HCT116 (cell line): ENCODE results near the gene GAS2. TPM values are rescaled to one million over a fixed set of nuclear protein-coding genes. Genes with fewer than 3 reads are reported as not detected.

Experiments used
- ATAC-seq: fragments of 200-7000 bp; cut with Tn5 transposase; 2 replicates; pipeline ENCODE4 v1.9.1; 2020; ENCODE audit warnings: mild to moderate bottlenecking, moderate library complexity
- BruUV-seq: library from RNA; stranded (reverse); fragments of 400-500 nt; replicated peaks from 2 replicates; lab custom pipeline; 2021; lab: Mats Ljungman, UMichigan
- CTCF ChIA-PET: fragments of 300-600 bp; sonication (Branson Sonifier 250); formaldehyde crosslinking; loops from one replicate; lab custom pipeline; 2021; ENCODE audit warnings: antibody characterized with exemption; lab: Charles Lee
- POLR2A ChIA-PET: fragments of 300-600, 350-600 bp; sonication (Branson Sonifier 250); formaldehyde crosslinking; loops from one replicate; lab custom pipeline; 2021; ENCODE audit warnings: antibody characterized with exemption; lab: Charles Lee
- RAD21 ChIA-PET, 2 experiments: fragments of 300-600 bp; sonication (Branson Sonifier 250); formaldehyde crosslinking; loops; one replicate each; lab custom pipeline; 2023; ENCODE audit warnings: low total read pairs in 2 of 2; ENCODE audit not compliant: uncharacterized antibody in 2 of 2, unreplicated experiment in 2 of 2, low non-redundant PET in 1 of 2; lab: Charles Lee
- DNase-seq: peaks from one replicate; pipeline ENCODE4 v3.0.0-alpha.2; 2010; ENCODE audit warnings: low read depth, low spot score
- H2AFZ ChIP-seq: fragments of 200-600 bp; shearing (Covaris generic), sonication (generic); 2 replicates; pipeline ENCODE4 v1.6.1; 2017; ENCODE audit warnings: low read depth, mixed run types, mixed read lengths, antibody characterized with exemption, low read length; ENCODE audit not compliant: poor library complexity, severe bottlenecking
- H3K27ac ChIP-seq: 2 replicates; pipeline ENCODE4 v1.5.1; 2012; ENCODE audit warnings: low read depth, low read length
- H3K27me3 ChIP-seq: fragments of 200-600 bp; sonication (generic); 2 replicates; pipeline ENCODE4 v1.6.1; 2016; ENCODE audit warnings: mixed run types, low read length, mixed read lengths; ENCODE audit not compliant: insufficient read depth
- H3K36me3 ChIP-seq, 2 experiments: fragments of 200-500 bp in 1 of 2; fragments of 200-600 bp in 1 of 2; sonication (Bioruptor generic) in 1 of 2; sonication (generic) in 1 of 2; 2 replicates each; pipeline versions ENCODE4 v1.5.1 to v1.6.1; 2014 to 2016; ENCODE audit warnings: low read length in 2 of 2, inconsistent platforms in 1 of 2, mixed read lengths in 1 of 2, mixed run types in 1 of 2; ENCODE audit not compliant: insufficient read depth in 2 of 2, control insufficient read depth in 1 of 2
- H3K4me1 ChIP-seq, 2 experiments: fragments of 200-600 bp in 1 of 2; sonication (generic) in 1 of 2; 2 replicates each; pipeline versions ENCODE4 v1.5.1 to v1.6.1; 2012 to 2017; ENCODE audit warnings: low read length in 2 of 2, inconsistent platforms in 1 of 2, mild to moderate bottlenecking in 1 of 2, mixed read lengths in 1 of 2, mixed run types in 1 of 2, moderate library complexity in 1 of 2; ENCODE audit not compliant: insufficient read depth in 2 of 2, control insufficient read depth in 1 of 2
- H3K4me2 ChIP-seq: fragments of 200-600 bp; sonication (generic); 2 replicates; pipeline ENCODE4 v1.6.1; 2017; ENCODE audit warnings: mixed run types, low read length, mixed read lengths
- H3K4me3 ChIP-seq, 2 experiments: fragments of 200-600 bp in 1 of 2; sonication (generic) in 1 of 2; replicated peaks in 1 of 2; 2 replicates each; pipeline ENCODE4 v1.5.1; 2011 to 2016; ENCODE audit warnings: low read length in 2 of 2, control low read depth in 1 of 2, low read depth in 1 of 2, mild to moderate bottlenecking in 1 of 2, mixed read lengths in 1 of 2, mixed run types in 1 of 2
- H3K79me2 ChIP-seq: fragments of 200-600 bp; sonication (generic); 2 replicates; pipeline ENCODE4 v1.6.1; 2017; ENCODE audit warnings: mild to moderate bottlenecking, mixed run types, low read length, moderate library complexity, mixed read lengths; ENCODE audit not compliant: insufficient read depth
- H3K9ac ChIP-seq: fragments of 200-600 bp; sonication (generic); 2 replicates; pipeline ENCODE4 v1.6.1; 2016; ENCODE audit warnings: low read length, mixed read lengths
- H3K9me2 ChIP-seq: fragments of 200-600 bp; sonication (generic), shearing (Covaris generic); 2 replicates; pipeline ENCODE4 v1.6.1; 2017; ENCODE audit warnings: mixed run types, mild to moderate bottlenecking, moderate library complexity; ENCODE audit not compliant: insufficient read depth
- H3K9me3 ChIP-seq, 2 experiments: fragments of 200-500 bp in 1 of 2; fragments of 200-600 bp in 1 of 2; sonication (Bioruptor generic) in 1 of 2; sonication (generic) in 1 of 2; 2 replicates each; pipeline ENCODE4 v1.6.1; 2014 to 2017; ENCODE audit warnings: low read length in 2 of 2, mixed read lengths in 2 of 2, inconsistent platforms in 1 of 2, low read depth in 1 of 2, mild to moderate bottlenecking in 1 of 2, mixed run types in 1 of 2, moderate library complexity in 1 of 2; ENCODE audit not compliant: control insufficient read depth in 1 of 2, insufficient read depth in 1 of 2
- H4K20me1 ChIP-seq: fragments of 200-600 bp; sonication (generic), shearing (Covaris generic); 2 replicates; pipeline ENCODE4 v1.6.1; 2017; ENCODE audit warnings: mixed run types, mild to moderate bottlenecking, moderate library complexity; ENCODE audit not compliant: insufficient read depth
- CBX3 ChIP-seq: IDR thresholded peaks from 2 replicates; pipeline ENCODE4 v1.6.1; 2012; ENCODE audit warnings: low read depth
- CEBPB ChIP-seq: IDR thresholded peaks from 2 replicates; pipeline ENCODE4 v1.6.1; 2012; ENCODE audit warnings: low read depth
- CTCF ChIP-seq, 3 experiments: fragments of 200-600 bp in 1 of 3; sonication (generic) in 1 of 3; IDR thresholded peaks in 2 of 3; conservative IDR thresholded peaks in 1 of 3; 2 replicates each; pipeline ENCODE4 v1.5.1; 2012 to 2017; ENCODE audit warnings: low read depth in 2 of 3, low read length in 2 of 3, antibody characterized with exemption in 1 of 3, borderline replicate concordance in 1 of 3, control low read depth in 1 of 3, mild to moderate bottlenecking in 1 of 3, mixed read lengths in 1 of 3, mixed run types in 1 of 3, moderate library complexity in 1 of 3; ENCODE audit not compliant: insufficient read depth in 1 of 3
- EZH2 ChIP-seq: fragments of 200-600 bp; sonication (generic); IDR thresholded peaks from 2 replicates; pipeline ENCODE4 v1.6.1; 2017; ENCODE audit warnings: antibody characterized with exemption, mixed run types
- EZH2phosphoT487 ChIP-seq: fragments of 200-600 bp; IDR thresholded peaks from 2 replicates; pipeline ENCODE4 v1.6.1; 2018; ENCODE audit warnings: antibody characterized with exemption, borderline replicate concordance
- FOSL1 ChIP-seq: IDR thresholded peaks from 2 replicates; pipeline ENCODE4 v1.6.1; 2012; ENCODE audit warnings: low read depth
- JUND ChIP-seq: IDR thresholded peaks from 2 replicates; pipeline ENCODE4 v1.6.1; 2012
- MAX ChIP-seq: IDR thresholded peaks from 2 replicates; pipeline ENCODE4 v1.6.1; 2012
- POLR2A ChIP-seq: IDR thresholded peaks from 2 replicates; pipeline ENCODE4 v1.7.0; 2011; ENCODE audit warnings: borderline replicate concordance; ENCODE audit not compliant: insufficient read depth, insufficient read length; ENCODE audit errors: extremely low read depth
- POLR2AphosphoS5 ChIP-seq: IDR thresholded peaks from 2 replicates; pipeline ENCODE4 v1.6.1; 2011; ENCODE audit warnings: mild to moderate bottlenecking, low read depth, low read length, moderate library complexity
- REST ChIP-seq: IDR thresholded peaks from 2 replicates; pipeline ENCODE4 v1.6.1; 2012; ENCODE audit warnings: low read depth
- SIN3A ChIP-seq: IDR thresholded peaks from 2 replicates; pipeline ENCODE4 v1.6.1; 2012; ENCODE audit warnings: low read depth
- SP1 ChIP-seq: IDR thresholded peaks from 2 replicates; pipeline ENCODE4 v1.6.1; 2012; ENCODE audit warnings: low read depth
- SRF ChIP-seq: IDR thresholded peaks from 2 replicates; pipeline ENCODE4 v1.6.1; 2012; ENCODE audit warnings: low read depth
- TCF7L2 ChIP-seq: IDR thresholded peaks from 2 replicates; pipeline ENCODE4 v1.7.0; 2011; ENCODE audit warnings: borderline replicate concordance, inconsistent platforms; ENCODE audit not compliant: insufficient read depth, insufficient read length; ENCODE audit errors: extremely low read depth
- YY1 ChIP-seq: IDR thresholded peaks from 2 replicates; pipeline ENCODE4 v1.6.1; 2011; ENCODE audit warnings: low read length, low read depth, moderate library complexity, mild to moderate bottlenecking; ENCODE audit not compliant: insufficient replicate concordance; ENCODE audit errors: extremely low read depth
- ZFX ChIP-seq: fragments of 450-650 bp; IDR thresholded peaks from 2 replicates; pipeline ENCODE4 v1.6.1; 2017
- ZNF274 ChIP-seq: fragments of 200-500 bp; sonication (Bioruptor generic); IDR thresholded peaks from 2 replicates; pipeline ENCODE4 v1.6.1; 2014; ENCODE audit warnings: mild to moderate bottlenecking, low read depth, low read length, inconsistent platforms
- intact Hi-C: fragments of 100-400 bp; cut with micrococcal nuclease; formaldehyde crosslinking; loops from 2 replicates; pipeline ENCODE4 v1.10.0; 2022
- total RNA-seq: library from RNA; stranded (reverse); gene quantifications from one replicate; pipeline ENCODE4 v1.2.1, GENCODE V29; 2021; ENCODE audit not compliant: unreplicated experiment
- TF ChIP-seq, protein P1 (sequence below): IDR thresholded peaks from 2 replicates; pipeline ENCODE4 v1.6.1; 2011; ENCODE audit warnings: mild to moderate bottlenecking, low read length, moderate library complexity; ENCODE audit not compliant: insufficient replicate concordance; ENCODE audit errors: extremely low read depth
- TF ChIP-seq, protein P2 (sequence below): IDR thresholded peaks from 2 replicates; pipeline ENCODE4 v1.6.1; 2012

The GAS2 gene
- total RNA-seq, 1 experiment from 2014 or later: not detected

- no peak overlapping the region for H3K4me2 ChIP-seq
- no peaks in the 10 kb centered on the region for H3K79me2 ChIP-seq
- ChIA-PET POLR2A (no interaction called here), CTCF (no interaction called here), RAD21 (no interaction called here)
- H3K9ac ChIP-seq: no peak overlapping the region
- H2AFZ ChIP-seq: no peak overlapping the region
- no peak overlapping the region for H3K4me3 ChIP-seq
- DNase-seq (no peak), ATAC-seq (no peak)
- no TSS peak for BruUV-seq
- H3K36me3 ChIP-seq: no peaks in the 10 kb centered on the region
- peaks cover 15% of the 10 kb centered on the region for H3K27me3 ChIP-seq
- no peaks in the 10 kb centered on the region for H4K20me1 ChIP-seq
- no peaks in the 10 kb centered on the region for H3K9me2 ChIP-seq
- TF ChIP-seq SIN3A: no peak
- TF ChIP-seq FOSL1: no peak
- no peak for TF ChIP-seq YY1
- no peak for TF ChIP-seq POLR2AphosphoS5
- no peak for TF ChIP-seq CTCF (IDR thresholded peaks at IDR 0.05 in 2 of 3, conservative IDR thresholded peaks at IDR 0.05 in 1 of 3; ENCODE audit: borderline replicate concordance in 1 of 3, insufficient read depth in 1 of 3, low read depth in 2 of 3, low read length in 2 of 3)
- no peak for TF ChIP-seq ZFX
- no peak for TF ChIP-seq EZH2phosphoT487
- TF ChIP-seq SRF: no peak
- no peak for TF ChIP-seq JUND
- no peak for TF ChIP-seq POLR2A
- TF ChIP-seq, protein P1, sequence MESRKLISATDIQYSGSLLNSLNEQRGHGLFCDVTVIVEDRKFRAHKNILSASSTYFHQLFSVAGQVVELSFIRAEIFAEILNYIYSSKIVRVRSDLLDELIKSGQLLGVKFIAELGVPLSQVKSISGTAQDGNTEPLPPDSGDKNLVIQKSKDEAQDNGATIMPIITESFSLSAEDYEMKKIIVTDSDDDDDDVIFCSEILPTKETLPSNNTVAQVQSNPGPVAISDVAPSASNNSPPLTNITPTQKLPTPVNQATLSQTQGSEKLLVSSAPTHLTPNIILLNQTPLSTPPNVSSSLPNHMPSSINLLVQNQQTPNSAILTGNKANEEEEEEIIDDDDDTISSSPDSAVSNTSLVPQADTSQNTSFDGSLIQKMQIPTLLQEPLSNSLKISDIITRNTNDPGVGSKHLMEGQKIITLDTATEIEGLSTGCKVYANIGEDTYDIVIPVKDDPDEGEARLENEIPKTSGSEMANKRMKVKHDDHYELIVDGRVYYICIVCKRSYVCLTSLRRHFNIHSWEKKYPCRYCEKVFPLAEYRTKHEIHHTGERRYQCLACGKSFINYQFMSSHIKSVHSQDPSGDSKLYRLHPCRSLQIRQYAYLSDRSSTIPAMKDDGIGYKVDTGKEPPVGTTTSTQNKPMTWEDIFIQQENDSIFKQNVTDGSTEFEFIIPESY: no peak
- TF ChIP-seq TCF7L2: no peak
- TF ChIP-seq, protein P2, sequence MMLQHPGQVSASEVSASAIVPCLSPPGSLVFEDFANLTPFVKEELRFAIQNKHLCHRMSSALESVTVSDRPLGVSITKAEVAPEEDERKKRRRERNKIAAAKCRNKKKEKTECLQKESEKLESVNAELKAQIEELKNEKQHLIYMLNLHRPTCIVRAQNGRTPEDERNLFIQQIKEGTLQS: no peak
- TF ChIP-seq MAX: no peak
- no peak for TF ChIP-seq CBX3
- no peak for TF ChIP-seq REST
- no peak for TF ChIP-seq ZNF274
- TF ChIP-seq CEBPB: no peak
- no peak for TF ChIP-seq SP1
- TF ChIP-seq EZH2: no peak
- H3K27ac ChIP-seq: no peak overlapping the region
- no peaks in the 10 kb centered on the region for H3K9me3 ChIP-seq
- H3K4me1 ChIP-seq: no peaks in the 10 kb centered on the region
- intact Hi-C loops: no loop called here
Observed at GRCh38 chr11:22720457-22720856, 54.0 kb downstream of the GAS2 start.
